Renal cortex interstitium (tissue), 15 donors: ENCODE data around the gene TAF11L8. TPM values are rescaled to one million over a fixed set of nuclear protein-coding genes. Genes with fewer than 3 reads are reported as not detected.
"Not testable (repeated sequence)": the region's sequence is repeated elsewhere in the genome, so short reads cannot be mapped to it uniquely, and the experiment has no call there.

Source experiments
- DNase-seq, 11 donors: peaks; one replicate each; pipeline ENCODE4 v3.0.0-alpha.2; 2013; ENCODE audit warnings: low read depth in 9 of 11, low spot score in 4 of 11; ENCODE audit errors: extremely low read depth in 1 of 11
- long read RNA-seq, 16 experiments: transcript quantifications; one replicate each; lab custom pipeline, GENCODE V29; 2026
- polyA plus RNA-seq, 3 donors: library from polyadenylated mRNA; unstranded; fragments of 120-200 nt; gene quantifications; one replicate each; pipeline ENCODE4 v1.2.1, GENCODE V29; 2013; ENCODE audit not compliant: insufficient read length in 3 of 3

The TAF11L8 gene
- polyA plus RNA-seq = not detected
- long read RNA-seq, donor 1 = 0 reads
- long read RNA-seq, donor 2 = 0 reads
- long read RNA-seq, donor 3 = 0 reads
- long read RNA-seq, donor 4 = 0 reads
- long read RNA-seq, donor 5 = 0 reads
- long read RNA-seq, donor 6 = 0 reads
- long read RNA-seq, donor 7 = 0 reads
- long read RNA-seq, donor 8 = 0 reads
- long read RNA-seq, donor 9 = 0 reads
- long read RNA-seq, donor 10 = 0 reads
- long read RNA-seq, donor 11 = 0 reads
- long read RNA-seq, donor 12 = 0 reads
- long read RNA-seq, donor 13 = 0 reads
- long read RNA-seq, donor 14 = 0 reads
- long read RNA-seq, donor 15 = 0 reads
- long read RNA-seq, donor 16 = 0 reads

DNA sequence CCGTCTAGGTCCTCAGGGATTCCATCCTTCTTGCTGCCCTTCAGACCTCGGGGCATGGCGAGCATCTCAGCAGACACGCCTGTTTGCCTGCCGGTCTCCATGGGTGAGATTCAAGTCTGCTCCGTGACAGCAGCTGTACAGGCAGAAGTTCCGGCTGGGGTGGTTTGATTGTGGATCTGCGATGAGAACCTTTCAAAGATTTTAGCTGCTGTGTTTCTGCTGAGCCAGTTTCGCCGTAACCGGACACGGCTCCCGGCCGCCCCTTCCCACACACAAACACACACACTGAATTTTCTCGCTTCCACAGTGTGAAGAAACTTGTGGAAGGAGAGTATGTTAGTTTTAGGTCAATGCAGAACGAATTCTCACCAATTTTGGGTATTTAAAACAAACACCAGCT is at the start of gene TAF11L8:
Gene TAF11L8 (minus strand): TSS at position 101 of the 400 bp plus-strand sequence.
- DNase-seq = not testable (repeated sequence)

DNA sequence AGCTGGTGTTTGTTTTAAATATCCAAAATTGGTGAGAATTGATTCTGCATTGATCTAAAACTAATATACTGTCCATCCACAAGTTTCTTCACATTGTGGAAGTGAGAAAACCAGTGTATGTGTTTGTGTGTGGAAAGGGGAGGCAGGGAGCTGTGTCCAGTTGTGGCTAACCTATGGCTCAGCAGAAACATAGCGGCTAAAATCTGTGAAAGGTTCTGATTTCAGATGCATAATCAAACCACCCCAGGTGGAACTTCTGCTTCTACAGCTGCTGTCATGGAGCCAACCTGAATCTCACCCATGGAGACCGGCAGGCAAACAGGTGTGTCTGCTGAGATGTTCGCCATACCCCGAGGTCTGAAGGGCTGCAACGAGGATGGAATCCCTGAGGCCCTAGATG is 43.4 kb upstream of the TAF11L8 start, which contains the start of gene TAF11L14:
Gene TAF11L14 (plus strand): TSS at position 301 of the 400 bp plus-strand sequence.
- no peak for DNase-seq

DNA sequence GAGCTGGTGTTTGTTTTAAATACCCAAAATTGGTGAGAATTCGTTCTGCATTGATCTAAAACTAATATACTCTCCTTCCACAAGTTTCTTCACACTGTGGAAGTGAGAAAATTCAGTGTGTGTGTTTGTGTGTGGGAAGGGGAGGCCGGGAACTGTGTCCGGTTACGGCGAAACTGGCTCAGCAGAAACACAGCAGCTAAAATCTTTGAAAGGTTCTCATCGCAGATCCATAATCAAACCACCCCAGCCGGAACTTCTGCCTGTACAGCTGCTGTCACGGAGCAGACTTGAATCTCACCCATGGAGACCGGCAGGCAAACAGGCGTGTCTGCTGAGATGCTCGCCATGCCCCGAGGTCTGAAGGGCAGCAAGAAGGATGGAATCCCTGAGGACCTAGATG is 41.0 kb upstream of the TAF11L8 start, which contains the start of gene TAF11L13:
Gene TAF11L13 (plus strand): TSS at position 301 of the 400 bp plus-strand sequence.
- DNase-seq = not testable (repeated sequence)

DNA sequence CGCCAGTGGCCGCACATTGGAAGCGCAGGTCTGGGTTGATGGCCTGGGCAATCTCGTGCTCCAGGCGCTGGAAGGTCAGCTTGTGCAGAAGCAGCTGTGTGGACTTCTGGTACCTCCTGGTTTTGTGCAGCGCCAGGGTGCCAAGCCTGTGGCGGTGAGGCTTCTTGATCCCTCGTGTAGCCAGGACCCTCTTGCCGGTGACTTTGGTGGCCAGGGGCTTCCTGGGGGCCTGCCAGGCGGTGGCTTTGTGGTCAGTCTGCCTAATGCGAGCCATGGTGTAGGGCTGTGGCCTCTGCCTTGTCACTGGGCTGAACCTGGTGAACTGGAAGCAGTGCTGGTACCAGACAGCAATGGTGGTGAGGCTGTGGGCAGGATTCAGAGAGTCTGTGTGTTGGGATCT is 34.9 kb upstream of the TAF11L8 start:
- DNase-seq = no peak

DNA sequence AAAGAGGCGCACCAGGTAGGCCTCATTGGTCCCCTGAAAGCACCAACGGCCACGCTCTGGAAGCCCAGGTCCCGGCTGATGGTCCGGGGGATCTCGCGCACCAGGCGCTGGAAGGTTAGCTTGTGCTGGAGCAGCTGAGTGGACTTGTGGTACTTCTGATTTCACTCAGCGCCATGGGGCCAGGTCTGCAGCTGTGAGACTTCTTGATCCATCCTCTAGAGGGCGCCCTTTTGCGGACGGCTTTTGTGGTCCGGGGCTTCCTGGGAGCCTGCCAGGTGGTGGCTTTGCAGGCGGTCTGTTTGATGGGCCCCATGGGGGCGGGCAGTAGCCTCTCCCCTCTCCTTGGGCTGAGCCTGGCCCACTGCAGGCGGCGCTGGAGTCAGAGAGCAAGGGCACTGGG is 29.9 kb upstream of the TAF11L8 start:
- DNase-seq = no peak

DNA sequence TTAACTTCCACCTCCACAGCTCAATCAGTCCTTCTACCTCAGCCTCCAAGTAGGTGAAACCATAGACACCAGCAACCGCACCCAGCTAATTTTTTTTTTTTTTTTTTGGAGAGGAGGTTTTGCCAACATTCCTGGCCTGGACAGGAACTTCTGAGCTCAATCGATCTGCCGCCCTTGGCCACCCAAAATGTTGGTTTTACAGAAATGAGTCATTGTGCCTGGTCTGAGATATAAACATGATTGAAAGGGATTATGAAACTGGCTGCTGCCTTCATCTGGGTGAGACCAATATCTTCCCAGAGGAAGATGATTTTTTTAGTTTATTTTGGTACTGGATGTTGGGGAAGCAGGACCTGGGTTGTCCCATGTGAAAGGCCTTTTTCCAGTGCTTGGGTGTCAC is 28.6 kb upstream of the TAF11L8 start:
- no peak for DNase-seq

DNA sequence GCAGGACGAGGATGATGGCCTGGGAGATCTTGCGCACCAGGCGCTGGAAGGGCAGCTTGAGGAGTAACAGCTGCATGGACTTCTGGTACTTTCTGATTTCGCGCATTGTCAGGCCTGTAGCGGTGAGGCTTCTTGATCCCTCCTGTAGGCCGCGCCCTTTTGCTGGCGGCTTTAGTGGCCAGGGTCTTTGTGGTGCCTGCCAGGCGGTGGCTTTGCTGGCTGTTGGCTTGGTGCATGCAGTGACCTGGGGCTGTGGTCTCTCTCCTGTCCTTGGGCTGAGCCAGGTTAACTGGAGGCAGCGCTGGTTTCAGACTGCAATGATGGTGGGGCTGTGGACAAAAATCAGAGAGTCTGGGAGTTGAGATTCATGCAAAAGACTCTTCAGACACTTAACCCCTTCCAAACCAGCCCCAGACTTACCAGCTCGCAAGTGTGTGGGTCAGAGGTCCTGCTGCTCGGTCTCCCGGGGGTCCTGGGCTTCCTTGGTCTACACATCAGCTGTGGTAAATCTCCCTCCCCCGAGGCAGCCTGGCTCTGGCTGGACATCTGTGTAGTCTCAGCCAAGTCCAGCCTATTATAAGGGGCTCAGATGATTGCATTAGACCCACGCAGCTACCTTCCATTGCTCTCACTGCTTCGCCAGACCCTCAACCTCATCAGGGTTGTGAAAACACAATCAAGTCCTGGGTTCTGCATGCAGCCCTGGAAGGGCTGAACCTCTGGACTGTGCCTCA is 24.3 kb upstream of the TAF11L8 start:
- no peak for DNase-seq

DNA sequence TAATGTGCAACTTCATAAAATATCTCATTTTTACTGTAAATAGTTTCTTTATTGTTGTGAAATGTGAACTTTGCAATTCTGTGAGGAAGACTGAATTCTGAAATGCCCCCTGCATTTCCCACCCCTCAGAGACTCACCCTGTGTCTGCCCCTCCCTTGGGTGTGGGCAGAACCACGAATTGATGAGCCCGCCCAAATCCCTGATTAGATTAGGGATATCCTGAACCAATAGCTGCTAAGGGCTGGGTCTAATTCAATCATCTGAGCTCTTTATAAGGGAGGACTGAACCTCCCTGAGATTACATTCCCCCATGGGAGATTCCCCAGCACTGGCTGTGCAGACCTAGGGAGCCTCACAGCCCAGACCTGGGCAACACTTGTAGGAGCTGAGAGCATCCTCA is 19.3 kb upstream of the TAF11L8 start, which contains the start of gene TAF11L12:
Gene TAF11L12 (plus strand): TSS at position 301 of the 400 bp plus-strand sequence.
- DNase-seq = not testable (repeated sequence)

DNA sequence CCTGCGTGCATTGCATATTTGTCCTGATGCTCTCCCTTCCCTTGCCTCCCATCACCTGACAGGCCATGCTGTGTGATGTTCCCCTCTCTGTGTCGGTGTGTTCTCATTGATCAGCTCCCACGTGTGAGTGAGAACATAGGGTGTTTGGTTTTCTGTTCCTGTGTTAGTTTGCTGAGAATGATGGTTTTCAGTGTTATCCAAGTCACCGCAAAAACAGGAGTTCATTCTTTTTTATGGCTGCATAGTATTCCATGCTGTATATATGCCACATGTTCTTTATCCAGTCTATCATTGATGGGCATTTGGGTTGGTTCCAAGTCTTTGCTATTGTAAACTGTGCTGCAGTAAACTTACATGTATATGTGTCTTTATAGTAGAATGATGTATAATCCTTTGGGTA is 16.7 kb upstream of the TAF11L8 start:
- not testable (repeated sequence) for DNase-seq

DNA sequence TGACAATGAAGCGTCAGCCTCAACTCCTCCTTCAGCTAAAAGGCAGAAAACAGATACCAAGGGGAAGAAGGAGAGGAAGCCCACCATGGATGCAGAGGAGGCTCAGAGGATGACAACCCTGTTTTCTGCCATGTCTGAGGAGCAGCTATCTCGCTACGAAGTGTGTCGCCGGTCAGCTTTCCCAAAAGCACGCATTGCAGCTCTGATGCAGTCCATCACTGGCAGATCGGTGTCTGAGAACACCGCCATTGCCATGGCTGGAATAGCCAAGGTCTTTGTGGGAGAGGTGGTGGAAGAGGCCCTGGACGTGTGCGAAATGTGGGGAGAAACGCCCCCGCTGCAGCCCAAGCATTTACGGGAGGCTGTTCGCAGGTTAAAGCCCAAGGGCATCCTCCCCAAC is 14.2 kb upstream of the TAF11L8 start:
- DNase-seq = no peak

DNA sequence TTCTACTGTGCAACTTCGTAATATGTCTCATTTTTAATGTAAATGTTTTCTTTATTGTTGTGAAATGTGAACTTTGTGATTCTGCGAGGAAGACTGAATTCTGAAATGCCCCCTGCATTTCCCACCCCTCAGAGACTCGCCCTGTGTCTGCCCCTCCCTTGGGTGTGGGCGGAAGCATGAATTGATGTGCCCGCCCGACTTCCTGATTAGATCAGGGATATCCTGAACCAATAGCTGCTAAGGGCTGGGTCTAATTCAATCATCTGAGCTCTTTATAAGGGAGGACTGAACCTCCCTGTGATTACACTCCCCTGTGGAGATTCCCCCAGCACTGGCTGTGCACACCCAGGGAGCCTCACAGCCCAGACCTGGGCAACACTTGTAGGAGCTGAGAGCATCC is 13.1 kb upstream of the TAF11L8 start, which contains the start of gene TAF11L11:
Gene TAF11L11 (plus strand): TSS at position 304 of the 400 bp plus-strand sequence.
- DNase-seq = not testable (repeated sequence)

DNA sequence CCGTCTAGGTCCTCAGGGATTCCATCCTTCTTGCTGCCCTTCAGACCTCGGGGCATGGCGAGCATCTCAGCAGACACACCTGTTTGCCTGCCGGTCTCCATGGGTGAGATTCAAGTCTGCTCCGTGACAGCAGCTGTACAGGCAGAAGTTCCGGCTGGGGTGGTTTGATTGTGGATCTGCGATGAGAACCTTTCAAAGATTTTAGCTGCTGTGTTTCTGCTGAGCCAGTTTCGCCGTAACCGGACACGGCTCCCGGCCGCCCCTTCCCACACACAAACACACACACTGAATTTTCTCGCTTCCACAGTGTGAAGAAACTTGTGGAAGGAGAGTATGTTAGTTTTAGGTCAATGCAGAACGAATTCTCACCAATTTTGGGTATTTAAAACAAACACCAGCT is 7.0 kb upstream of the TAF11L8 start, which contains the start of gene TAF11L10:
Gene TAF11L10 (minus strand): TSS at position 101 of the 400 bp plus-strand sequence.
- not testable (repeated sequence) for DNase-seq

DNA sequence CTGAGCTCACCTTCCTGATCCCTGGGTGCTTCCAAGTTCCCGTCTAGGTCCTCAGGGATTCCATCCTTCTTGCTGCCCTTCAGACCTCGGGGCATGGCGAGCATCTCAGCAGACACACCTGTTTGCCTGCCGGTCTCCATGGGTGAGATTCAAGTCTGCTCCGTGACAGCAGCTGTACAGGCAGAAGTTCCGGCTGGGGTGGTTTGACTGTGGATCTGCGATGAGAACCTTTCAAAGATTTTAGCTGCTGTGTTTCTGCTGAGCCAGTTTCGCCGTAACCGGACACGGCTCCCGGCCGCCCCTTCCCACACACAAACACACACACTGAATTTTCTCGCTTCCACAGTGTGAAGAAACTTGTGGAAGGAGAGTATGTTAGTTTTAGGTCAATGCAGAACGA is 3.5 kb upstream of the TAF11L8 start, which contains the start of gene TAF11L9:
Gene TAF11L9 (minus strand): TSS at position 140 of the 400 bp plus-strand sequence.
- DNase-seq = not testable (repeated sequence)

DNA sequence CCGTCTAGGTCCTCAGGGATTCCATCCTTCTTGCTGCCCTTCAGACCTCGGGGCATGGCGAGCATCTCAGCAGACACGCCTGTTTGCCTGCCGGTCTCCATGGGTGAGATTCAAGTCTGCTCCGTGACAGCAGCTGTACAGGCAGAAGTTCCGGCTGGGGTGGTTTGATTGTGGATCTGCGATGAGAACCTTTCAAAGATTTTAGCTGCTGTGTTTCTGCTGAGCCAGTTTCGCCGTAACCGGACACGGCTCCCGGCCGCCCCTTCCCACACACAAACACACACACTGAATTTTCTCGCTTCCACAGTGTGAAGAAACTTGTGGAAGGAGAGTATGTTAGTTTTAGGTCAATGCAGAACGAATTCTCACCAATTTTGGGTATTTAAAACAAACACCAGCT is 5.1 kb downstream of the TAF11L8 start, which contains the start of gene TAF11L7:
Gene TAF11L7 (minus strand): TSS at position 101 of the 400 bp plus-strand sequence.
- not testable (repeated sequence) for DNase-seq

Other genes with a start within 250 kb of the TAF11L8 start
- gene TAF11L2, start 92.7 kb downstream of the TAF11L8 start, polyA plus RNA-seq = not detected
- not detected for gene TAF11L3, start 72.6 kb downstream of the TAF11L8 start, polyA plus RNA-seq
- not detected for gene TAF11L4, start 69.2 kb downstream of the TAF11L8 start, polyA plus RNA-seq
- not detected for gene TAF11L5, start 65.7 kb downstream of the TAF11L8 start, polyA plus RNA-seq
- gene TAF11L6, start 62.3 kb downstream of the TAF11L8 start, polyA plus RNA-seq = not detected
- not detected for gene TAF11L7, start 5.2 kb downstream of the TAF11L8 start, polyA plus RNA-seq
- not detected for gene TAF11L9, start 3.4 kb upstream of the TAF11L8 start, polyA plus RNA-seq
- gene TAF11L10, start 6.9 kb upstream of the TAF11L8 start, polyA plus RNA-seq = not detected
- not detected for gene TAF11L11, start 13.2 kb upstream of the TAF11L8 start, polyA plus RNA-seq
- gene TAF11L12, start 19.4 kb upstream of the TAF11L8 start, polyA plus RNA-seq = not detected
- not detected for gene TAF11L13, start 41.1 kb upstream of the TAF11L8 start, polyA plus RNA-seq
- not detected for gene TAF11L14, start 43.5 kb upstream of the TAF11L8 start, polyA plus RNA-seq